ENCODE measurements around the gene ATP11C. TPM values are rescaled to one million over a fixed set of nuclear protein-coding genes. Genes with fewer than 3 reads are reported as not detected.

The ATP11C gene
- total RNA-seq (2021) (33.6 to 41.0 TPM (median 38.6 TPM) in 3 replicates), Bru-seq, nascent RNA (percentile 72 among the genes with signal in this experiment)
- long read RNA-seq, experiment 1, partial matches to known transcripts, result 44 of 160 reads
- long read RNA-seq, experiment 1, other reads (novel, unspliced or antisense), result 115 of 160 reads
- long read RNA-seq, experiment 2, partial matches to known transcripts, result 9 of 36 reads
- long read RNA-seq, experiment 2, other reads (novel, unspliced or antisense), result 26 of 36 reads
- long read RNA-seq, experiment 3, result 0 reads

DNA sequence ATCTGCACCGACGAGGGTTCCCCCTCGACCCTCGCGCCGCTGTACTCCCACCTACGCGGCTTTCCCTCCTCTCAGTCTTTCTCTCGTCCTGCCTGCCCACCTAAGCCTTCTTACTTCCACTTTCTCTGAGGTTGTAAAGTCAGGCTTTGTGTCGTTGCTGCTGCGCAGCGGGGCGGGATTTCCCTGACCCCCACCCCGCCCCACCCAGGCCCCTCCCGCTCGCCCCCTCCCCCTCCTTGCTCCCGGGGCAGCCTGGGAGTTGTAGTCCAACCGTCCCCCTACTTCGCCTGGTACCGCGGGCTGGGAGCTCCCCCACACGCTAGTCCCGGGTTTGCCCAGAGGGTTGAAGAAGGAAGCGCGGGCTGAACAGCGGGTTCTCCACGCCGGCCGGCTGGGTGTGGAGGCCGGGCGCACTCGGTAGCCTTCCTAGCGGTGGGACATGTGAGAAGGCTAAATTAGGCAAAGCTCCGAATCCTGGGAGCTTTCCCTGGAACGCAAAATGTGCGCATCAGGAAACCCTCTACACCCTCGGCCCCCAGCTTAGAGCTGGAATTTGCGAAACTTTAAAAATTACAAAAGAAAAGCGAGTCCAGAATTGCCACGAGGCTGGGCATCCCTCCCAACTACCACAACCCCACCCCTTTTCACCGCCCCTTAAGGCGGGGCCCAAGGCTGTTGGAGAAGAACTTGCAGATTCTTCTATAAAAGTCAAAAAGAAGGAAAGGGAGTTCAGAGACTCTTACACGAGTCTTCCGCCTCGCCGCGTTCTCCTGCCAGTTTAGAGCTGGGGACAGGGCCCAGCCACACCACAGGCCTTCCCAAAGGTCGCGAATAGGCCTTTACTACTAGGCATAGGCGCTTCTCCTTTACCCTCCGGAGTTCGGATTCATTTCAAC, at the start of gene ATP11C:
ATP11C (minus strand) TSS at position 153 of the 896 bp plus-strand sequence. CDS start 1,011 bp downstream, outside the sequence.
- Mint-ChIP-seq H3K27ac (peak within 1 kb of the TSS; percentile 79; the same call in 1 of the 2 replicates), H3K9me3 (no peaks in the 10 kb centered on the region), H3K27me3 (ENCODE audit: low read depth) (no peaks in the 10 kb centered on the region; the same call in 1 of the 2 replicates), H3K4me3 (peak within 1 kb of the TSS; percentile 75), H3K4me1 (peaks cover 41% of the 10 kb centered on the region), H3K36me3 (no peaks in the 10 kb centered on the region)
- ChIA-PET CTCF (interaction anchor here (0.7 to 1.0 kb wide), 5 partner anchors 9 to 149 kb away, joined by 3 to 5 read pairs (median 3); no protein-coding TSS in a partner anchor), POLR2A (no interaction called here)
- ATAC-seq (peak; percentile 83), DNase-seq (ENCODE audit: low spot score) (peak; percentile 80)
- TF ChIP-seq, protein P1, sequence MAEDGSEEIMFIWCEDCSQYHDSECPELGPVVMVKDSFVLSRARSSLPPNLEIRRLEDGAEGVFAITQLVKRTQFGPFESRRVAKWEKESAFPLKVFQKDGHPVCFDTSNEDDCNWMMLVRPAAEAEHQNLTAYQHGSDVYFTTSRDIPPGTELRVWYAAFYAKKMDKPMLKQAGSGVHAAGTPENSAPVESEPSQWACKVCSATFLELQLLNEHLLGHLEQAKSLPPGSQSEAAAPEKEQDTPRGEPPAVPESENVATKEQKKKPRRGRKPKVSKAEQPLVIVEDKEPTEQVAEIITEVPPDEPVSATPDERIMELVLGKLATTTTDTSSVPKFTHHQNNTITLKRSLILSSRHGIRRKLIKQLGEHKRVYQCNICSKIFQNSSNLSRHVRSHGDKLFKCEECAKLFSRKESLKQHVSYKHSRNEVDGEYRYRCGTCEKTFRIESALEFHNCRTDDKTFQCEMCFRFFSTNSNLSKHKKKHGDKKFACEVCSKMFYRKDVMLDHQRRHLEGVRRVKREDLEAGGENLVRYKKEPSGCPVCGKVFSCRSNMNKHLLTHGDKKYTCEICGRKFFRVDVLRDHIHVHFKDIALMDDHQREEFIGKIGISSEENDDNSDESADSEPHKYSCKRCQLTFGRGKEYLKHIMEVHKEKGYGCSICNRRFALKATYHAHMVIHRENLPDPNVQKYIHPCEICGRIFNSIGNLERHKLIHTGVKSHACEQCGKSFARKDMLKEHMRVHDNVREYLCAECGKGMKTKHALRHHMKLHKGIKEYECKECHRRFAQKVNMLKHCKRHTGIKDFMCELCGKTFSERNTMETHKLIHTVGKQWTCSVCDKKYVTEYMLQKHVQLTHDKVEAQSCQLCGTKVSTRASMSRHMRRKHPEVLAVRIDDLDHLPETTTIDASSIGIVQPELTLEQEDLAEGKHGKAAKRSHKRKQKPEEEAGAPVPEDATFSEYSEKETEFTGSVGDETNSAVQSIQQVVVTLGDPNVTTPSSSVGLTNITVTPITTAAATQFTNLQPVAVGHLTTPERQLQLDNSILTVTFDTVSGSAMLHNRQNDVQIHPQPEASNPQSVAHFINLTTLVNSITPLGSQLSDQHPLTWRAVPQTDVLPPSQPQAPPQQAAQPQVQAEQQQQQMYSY (CRISPR knock-in tag; IDR thresholded peaks at IDR 0.05), result no peak
- peak; percentile 38 for TF ChIP-seq SP1 (CRISPR knock-in tag; conservative IDR thresholded peaks at IDR 0.05)
- TF ChIP-seq MAX (CRISPR knock-in tag; IDR thresholded peaks at IDR 0.05), result 0 out of 2 replicates have a peak, but pooled peaks have one; percentile 11
- TF ChIP-seq GRHL2 (CRISPR knock-in tag; IDR thresholded peaks at IDR 0.05; ENCODE audit: insufficient replicate concordance, severe bottlenecking), result no peak

DNA sequence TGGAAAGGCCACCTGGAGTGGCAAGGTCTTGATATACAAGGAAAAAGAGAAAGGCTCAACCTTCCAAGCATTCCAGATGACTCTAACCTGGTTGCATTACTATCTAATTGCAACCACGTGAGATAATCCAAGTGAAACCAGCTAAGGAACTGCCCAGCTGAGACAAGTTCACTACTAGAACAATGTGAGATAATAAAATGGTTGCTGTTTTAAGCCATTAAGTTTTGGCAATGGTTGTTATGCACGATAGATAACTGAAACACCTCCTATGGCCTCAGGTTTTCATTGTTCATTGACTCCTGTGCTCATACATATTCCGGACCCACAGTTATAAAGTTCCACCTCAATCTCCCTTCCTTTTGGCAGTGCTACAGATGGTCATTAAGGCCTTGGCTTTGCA, 41.6 kb upstream of the ATP11C start:
- ChIA-PET POLR2A (no interaction called here), CTCF (interaction anchor here (0.6 to 0.7 kb wide), 2 partner anchors 112 to 332 kb away, joined by 3 to 5 read pairs; no protein-coding TSS in a partner anchor)
- peaks cover 7% of the 10 kb centered on the region for H3K9me3 Mint-ChIP-seq
- no peak overlapping the region for H3K4me3 Mint-ChIP-seq
- peaks cover 3% of the 10 kb centered on the region; the same call in 1 of the 2 replicates for H3K36me3 Mint-ChIP-seq
- DNase-seq (ENCODE audit: low spot score), result no peak
- peaks cover 8% of the 10 kb centered on the region for H3K4me1 Mint-ChIP-seq
- ATAC-seq, result no peak
- no peak overlapping the region for H3K27ac Mint-ChIP-seq
- peaks cover 17% of the 10 kb centered on the region for H3K27me3 Mint-ChIP-seq (ENCODE audit: low read depth)
- TF ChIP-seq EMX1 (CRISPR knock-in tag; IDR thresholded peaks at IDR 0.05), result no peak
- TF ChIP-seq ATF2 (CRISPR knock-in tag; IDR thresholded peaks at IDR 0.05; ENCODE audit: borderline replicate concordance, low read depth), result no peak
- no peak for TF ChIP-seq NFE2L1 (CRISPR knock-in tag; IDR thresholded peaks at IDR 0.05)
- TF ChIP-seq, protein P2, sequence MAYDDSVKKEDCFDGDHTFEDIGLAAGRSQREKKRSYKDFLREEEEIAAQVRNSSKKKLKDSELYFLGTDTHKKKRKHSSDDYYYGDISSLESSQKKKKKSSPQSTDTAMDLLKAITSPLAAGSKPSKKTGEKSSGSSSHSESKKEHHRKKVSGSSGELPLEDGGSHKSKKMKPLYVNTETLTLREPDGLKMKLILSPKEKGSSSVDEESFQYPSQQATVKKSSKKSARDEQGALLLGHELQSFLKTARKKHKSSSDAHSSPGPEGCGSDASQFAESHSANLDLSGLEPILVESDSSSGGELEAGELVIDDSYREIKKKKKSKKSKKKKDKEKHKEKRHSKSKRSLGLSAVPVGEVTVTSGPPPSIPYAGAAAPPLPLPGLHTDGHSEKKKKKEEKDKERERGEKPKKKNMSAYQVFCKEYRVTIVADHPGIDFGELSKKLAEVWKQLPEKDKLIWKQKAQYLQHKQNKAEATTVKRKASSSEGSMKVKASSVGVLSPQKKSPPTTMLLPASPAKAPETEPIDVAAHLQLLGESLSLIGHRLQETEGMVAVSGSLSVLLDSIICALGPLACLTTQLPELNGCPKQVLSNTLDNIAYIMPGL (CRISPR knock-in tag; IDR thresholded peaks at IDR 0.05), result no peak
- TF ChIP-seq, protein P3, sequence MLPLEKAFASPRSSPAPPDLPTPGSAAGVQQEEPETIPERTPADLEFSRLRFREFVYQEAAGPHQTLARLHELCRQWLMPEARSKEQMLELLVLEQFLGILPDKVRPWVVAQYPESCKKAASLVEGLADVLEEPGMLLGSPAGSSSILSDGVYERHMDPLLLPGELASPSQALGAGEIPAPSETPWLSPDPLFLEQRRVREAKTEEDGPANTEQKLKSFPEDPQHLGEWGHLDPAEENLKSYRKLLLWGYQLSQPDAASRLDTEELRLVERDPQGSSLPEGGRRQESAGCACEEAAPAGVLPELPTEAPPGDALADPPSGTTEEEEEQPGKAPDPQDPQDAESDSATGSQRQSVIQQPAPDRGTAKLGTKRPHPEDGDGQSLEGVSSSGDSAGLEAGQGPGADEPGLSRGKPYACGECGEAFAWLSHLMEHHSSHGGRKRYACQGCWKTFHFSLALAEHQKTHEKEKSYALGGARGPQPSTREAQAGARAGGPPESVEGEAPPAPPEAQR (CRISPR knock-in tag; IDR thresholded peaks at IDR 0.05), result no peak
- no peak for TF ChIP-seq GTF2I (CRISPR knock-in tag; conservative IDR thresholded peaks at IDR 0.05)
- TF ChIP-seq RELA (CRISPR knock-in tag; IDR thresholded peaks at IDR 0.05; ENCODE audit: borderline replicate concordance), result no peak
- no peak for TF ChIP-seq E2F5 (CRISPR knock-in tag; IDR thresholded peaks at IDR 0.05)
- no peak for TF ChIP-seq ARID4B (CRISPR knock-in tag; IDR thresholded peaks at IDR 0.05; ENCODE audit: borderline replicate concordance)
- no peak for TF ChIP-seq ESRRA (CRISPR knock-in tag; IDR thresholded peaks at IDR 0.05; ENCODE audit: borderline replicate concordance)
- TF ChIP-seq CREB1 (CRISPR knock-in tag; IDR thresholded peaks at IDR 0.05), result no peak
- no peak for TF ChIP-seq ZNF263 (CRISPR knock-in tag; IDR thresholded peaks at IDR 0.05; ENCODE audit: low read depth)
- TF ChIP-seq ZNF138 (CRISPR knock-in tag; conservative IDR thresholded peaks at IDR 0.05), result no peak
- no peak for TF ChIP-seq SP1 (CRISPR knock-in tag; conservative IDR thresholded peaks at IDR 0.05)

All from WTC11 (cell line).